ENCODE measurements around the gene MLPH.

GRCh38 chr2:237535385-237536082 lies 48.5 kb downstream of the MLPH start:
- no peak for TF ChIP-seq POLR2AphosphoS5 (IDR thresholded peaks at IDR 0.05; ENCODE audit: low read depth, low read length)
- no peak for TF ChIP-seq CTCF (IDR thresholded peaks at IDR 0.05)
- TF ChIP-seq SMC3 (IDR thresholded peaks at IDR 0.05; ENCODE audit: low read depth, low read length), result no peak
- no peak for TF ChIP-seq EZH2phosphoT487 (IDR thresholded peaks at IDR 0.05; ENCODE audit: borderline replicate concordance, low read depth)
- no peak for TF ChIP-seq MAX (IDR thresholded peaks at IDR 0.05; ENCODE audit: low read depth)
- TF ChIP-seq EP300 (IDR thresholded peaks at IDR 0.05; ENCODE audit: borderline replicate concordance in 1 of 2, low read depth in 1 of 2, low read length in 1 of 2), result no peak
- no peak for TF ChIP-seq NFIC (IDR thresholded peaks at IDR 0.05; ENCODE audit: borderline replicate concordance)
- TF ChIP-seq RAD21 (IDR thresholded peaks at IDR 0.05; ENCODE audit: low read length), result no peak
- no peak for TF ChIP-seq RCOR1 (IDR thresholded peaks at IDR 0.05; ENCODE audit: low read length)
